ENCODE data around the gene MORN3.
A peak's percentile ranks its signal among the peaks of the same experiment; 100 is the strongest.
"Not testable (repeated sequence)": the region's sequence is repeated elsewhere in the genome, so short reads cannot be mapped to it uniquely, and the experiment has no call there.

MORN3 gene

DNA sequence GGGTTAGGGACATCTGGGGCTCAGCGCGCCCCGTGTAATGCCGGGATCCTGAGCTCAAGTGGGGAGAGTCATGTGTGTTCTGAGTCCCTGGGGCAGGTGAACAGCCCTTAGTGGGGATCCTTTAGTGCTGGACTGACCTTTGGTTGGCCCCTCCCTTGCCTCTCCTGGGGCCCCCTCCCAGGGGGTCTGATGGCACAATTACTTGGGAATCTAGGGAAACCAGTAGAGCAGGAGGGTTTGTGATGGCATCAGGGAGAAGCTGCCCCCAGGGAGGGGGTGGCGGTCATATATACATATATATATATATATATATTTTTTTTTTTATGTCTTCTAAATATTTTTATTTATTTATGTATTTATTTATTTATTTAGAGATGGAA, at the start of gene MORN3:
Gene MORN3 (minus strand): TSS at position 134 of the 380 bp plus-strand sequence. CDS start 171 bp downstream, outside the sequence.
- DNase-seq = no peak

- no peak for DNase-seq
Observed at GRCh38 chr12:121718653-121719239, 49.3 kb upstream of the MORN3 start.

GRCh38 chr12:121717041-121717699, 47.7 kb upstream of the MORN3 start:
- no peak for DNase-seq

DNA sequence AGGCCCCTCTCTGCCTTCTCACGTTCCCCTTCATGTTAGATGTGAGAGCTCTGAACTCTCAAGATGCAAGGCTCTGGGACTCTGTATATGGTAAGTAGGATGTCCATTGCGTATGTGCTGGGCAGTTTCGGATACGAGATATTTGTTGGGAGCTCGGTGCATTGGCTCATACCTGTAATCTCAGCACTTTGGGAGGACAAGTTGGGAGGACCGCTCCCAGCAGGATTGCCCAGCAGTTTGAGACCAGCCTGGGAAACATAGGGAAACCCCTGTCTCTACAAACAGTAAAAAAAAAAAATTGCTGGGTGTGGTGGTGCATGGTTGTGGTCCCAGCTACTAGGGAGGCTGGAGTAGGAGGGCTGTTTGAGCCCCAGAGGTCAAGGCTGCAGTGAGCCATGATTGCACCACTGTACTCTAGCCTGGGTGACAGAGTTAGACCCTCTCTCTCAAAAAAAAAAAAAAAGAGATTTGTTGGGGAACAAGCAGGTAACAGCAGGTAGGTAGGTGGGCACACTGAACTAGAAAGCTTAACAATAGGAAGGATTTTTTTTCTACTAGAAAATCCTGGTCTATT, 46.5 kb upstream of the MORN3 start:
- DNase-seq = no peak

DNA sequence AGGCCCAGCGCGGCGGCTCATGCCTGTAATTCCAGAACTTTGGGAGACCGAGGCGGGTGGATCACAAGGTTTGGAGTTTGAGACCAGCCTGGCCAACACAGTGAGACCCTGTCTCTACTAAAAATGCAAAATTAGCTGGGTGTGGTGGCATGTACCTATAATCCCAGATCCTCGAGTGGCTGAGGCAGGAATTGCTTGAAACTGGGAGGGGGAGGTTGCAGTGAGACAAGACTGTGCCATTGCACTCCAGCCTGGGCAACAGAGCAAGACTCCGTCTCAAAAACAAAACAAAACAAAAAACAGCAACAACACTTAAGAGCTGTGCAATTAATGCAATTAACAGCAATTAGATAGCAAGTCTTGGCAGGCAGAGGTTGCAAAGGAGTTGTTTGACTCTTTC, 45.6 kb upstream of the MORN3 start:
- not testable (repeated sequence) for DNase-seq

- no peak for DNase-seq
Observed at GRCh38 chr12:121713793-121714192, 44.3 kb upstream of the MORN3 start.

DNA sequence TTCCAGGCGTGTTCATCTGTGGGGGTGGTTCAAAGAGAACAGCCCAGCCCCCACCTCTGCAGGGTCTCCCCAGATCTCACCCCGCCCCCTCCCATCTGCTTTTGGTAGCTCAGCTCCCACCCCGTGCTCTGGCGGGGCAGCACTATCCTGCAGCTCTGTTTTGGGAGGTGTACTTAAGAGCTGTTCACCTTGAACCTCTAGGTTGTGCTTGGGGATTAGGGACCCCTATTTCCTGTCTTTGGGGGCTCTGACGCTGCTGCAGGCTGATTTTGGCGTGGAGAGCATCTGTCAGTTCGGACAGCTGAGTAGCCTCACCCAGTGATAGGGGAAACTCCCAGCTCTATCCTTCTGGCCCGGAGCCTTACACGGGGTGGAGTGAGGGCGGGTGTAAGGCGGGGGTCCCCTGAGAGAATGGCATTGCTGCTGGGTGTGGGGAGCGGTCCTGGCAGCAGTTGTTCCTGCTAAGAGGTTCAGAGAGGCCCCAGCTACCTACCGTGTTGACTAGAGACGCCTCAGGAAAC, 43.9 kb upstream of the MORN3 start:
- no peak for DNase-seq

- DNase-seq = peak; percentile 63
Observed at GRCh38 chr12:121712461-121713256, 43.2 kb upstream of the MORN3 start, which contains the start of gene TMEM120B. TMEM120B (plus strand) TSS chr12:121712752; CDS start chr12:121712896, 144 bp downstream.

GRCh38 chr12:121712190-121712460, 42.7 kb upstream of the MORN3 start:
- DNase-seq = peak; percentile 20

GRCh38 chr12:121711361-121712189, 42.1 kb upstream of the MORN3 start:
- DNase-seq = no peak

- no peak for DNase-seq
Observed at GRCh38 chr12:121709478-121709961, 40.1 kb upstream of the MORN3 start.

DNA sequence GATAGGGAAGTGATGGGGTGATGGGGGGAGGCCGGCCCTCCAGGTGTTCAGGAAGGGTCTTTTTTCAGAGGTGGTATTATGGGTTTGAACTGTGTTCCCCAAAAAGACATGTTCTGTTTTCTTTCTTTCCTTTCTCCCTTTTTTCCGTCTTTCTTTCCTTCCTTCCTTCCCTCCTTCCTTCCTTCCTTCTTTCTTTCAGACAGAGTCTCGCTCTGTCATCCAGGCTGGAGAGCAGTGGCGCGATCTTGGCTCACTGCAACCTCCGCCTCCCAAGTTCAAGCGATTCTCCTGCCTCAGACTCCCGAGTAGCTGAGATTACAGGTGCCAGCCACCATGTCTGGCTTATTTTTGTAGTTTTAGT, 39.6 kb upstream of the MORN3 start:
- DNase-seq = not testable (repeated sequence)

GRCh38 chr12:121708313-121709063, 39.0 kb upstream of the MORN3 start:
- no peak for DNase-seq

- no peak for DNase-seq
Observed at GRCh38 chr12:121705514-121705913, 36.1 kb upstream of the MORN3 start.

GRCh38 chr12:121702944-121703343, 33.5 kb upstream of the MORN3 start:
- no peak for DNase-seq

DNA sequence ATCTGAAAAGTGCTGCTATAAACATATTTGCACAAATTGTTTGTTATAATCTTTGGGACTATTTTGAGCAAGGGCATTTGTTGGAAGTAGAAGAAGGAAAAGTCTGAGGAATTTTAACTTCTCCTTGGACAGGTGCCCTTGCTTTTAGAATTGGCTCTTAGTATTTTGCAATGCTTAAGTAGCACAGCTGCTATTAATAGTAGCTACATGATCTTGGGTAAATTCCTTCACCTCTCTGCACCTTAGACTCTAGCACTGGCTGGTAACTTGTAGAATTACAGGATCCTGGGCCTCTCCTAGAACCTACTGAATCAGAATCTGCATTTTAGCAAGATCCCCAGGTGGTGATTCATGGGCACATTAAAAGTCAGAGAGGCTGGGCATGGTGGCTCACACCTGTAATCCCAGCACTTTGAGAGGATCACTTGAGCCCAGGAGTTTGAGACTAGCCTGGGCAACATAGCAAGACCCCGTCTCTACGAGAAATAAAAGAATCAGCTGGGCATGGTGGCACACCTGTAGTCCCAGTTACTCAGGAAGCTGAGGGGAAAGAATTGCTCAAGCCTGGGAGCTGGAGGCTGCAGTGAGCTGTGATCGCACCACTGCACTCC, 32.3 kb upstream of the MORN3 start:
- DNase-seq = no peak

- not testable (repeated sequence) for DNase-seq
Observed at GRCh38 chr12:121697861-121698260, 28.4 kb upstream of the MORN3 start.

GRCh38 chr12:121697093-121697698, 27.7 kb upstream of the MORN3 start:
- DNase-seq = peak; percentile 64

GRCh38 chr12:121693155-121693687, 23.8 kb upstream of the MORN3 start:
- no peak for DNase-seq

GRCh38 chr12:121692744-121693143, 23.3 kb upstream of the MORN3 start:
- DNase-seq = not testable (repeated sequence)

- DNase-seq = no peak
Observed at GRCh38 chr12:121689430-121689829, 20.0 kb upstream of the MORN3 start.
